NCI-H2227 (cell line): ENCODE data around the gene MYRF.

Source experiments
- DNase-seq: peaks from one replicate; lab custom pipeline; 2025; ENCODE audit not compliant: unreplicated experiment; lab: John Stamatoyannopoulos, UW

Gene MYRF

DNA sequence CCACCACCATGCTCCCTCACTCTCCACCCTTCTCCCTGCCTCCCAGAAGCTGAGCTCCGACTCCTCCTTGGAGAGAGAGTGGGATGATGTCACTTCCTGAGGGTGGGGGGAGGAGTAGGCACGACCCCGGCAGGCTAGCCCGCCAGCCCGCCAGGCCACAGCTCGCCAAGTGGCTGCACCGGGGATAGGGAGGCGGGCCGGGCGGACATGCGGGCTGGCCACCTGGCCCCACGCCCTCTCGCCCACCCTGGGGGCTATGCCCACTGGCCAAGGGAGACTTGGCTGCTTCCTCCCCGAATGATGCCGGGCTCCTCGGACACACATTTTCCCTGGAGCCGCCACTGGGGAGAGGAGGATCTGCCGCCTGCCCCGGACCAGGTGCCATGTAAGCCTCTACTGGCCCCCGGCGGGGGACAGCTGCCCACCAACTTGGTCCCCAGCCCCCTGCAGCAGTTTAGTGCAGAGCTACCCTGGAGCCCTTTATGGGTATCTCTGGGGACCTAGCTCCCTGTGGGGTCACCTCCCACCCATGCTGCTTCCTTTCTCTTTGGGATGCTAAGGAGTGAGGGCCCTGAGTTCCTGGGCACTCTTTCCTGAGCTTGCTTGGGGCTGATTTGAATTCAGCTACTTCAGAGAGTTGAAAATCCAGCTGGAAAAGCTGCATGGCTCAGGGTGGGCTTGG is 33.7 kb upstream of the MYRF start:
- DNase-seq: peak; percentile 84

DNA sequence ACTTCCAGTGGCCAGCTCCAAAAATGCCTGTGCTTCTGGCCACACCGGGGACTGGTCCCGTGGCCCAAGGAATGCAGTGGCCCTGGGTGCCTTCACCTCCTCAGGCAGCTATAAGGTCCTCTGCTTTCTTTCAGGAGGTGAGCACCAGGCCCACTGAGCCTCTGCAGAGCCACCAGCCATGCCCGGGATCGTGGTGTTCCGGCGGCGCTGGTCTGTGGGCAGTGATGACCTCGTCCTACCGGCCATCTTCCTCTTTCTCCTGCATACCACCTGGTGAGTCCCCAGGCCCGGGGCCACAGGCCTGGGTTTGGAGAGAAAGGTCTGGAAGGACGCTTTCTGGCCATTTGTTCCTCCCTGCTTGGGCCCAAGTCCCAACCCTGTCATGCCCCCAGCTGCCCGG is 32.5 kb upstream of the MYRF start:
- no peak for DNase-seq

DNA sequence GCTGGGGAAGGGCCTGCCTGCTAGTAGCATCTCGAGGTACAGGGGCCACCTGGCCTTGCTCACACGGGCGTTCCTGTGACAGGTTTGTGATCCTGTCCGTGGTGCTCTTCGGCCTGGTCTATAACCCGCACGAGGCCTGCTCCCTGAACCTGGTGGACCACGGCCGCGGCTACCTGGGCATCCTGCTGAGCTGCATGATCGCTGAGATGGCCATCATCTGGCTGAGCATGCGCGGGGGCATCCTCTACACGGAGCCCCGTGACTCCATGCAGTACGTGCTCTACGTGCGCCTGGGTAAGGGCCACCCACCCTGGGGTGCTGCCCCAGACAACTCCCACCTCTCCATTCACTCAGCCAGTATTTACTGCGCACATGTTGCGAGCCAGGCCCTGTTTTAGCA is 31.8 kb upstream of the MYRF start:
- no peak for DNase-seq

DNA sequence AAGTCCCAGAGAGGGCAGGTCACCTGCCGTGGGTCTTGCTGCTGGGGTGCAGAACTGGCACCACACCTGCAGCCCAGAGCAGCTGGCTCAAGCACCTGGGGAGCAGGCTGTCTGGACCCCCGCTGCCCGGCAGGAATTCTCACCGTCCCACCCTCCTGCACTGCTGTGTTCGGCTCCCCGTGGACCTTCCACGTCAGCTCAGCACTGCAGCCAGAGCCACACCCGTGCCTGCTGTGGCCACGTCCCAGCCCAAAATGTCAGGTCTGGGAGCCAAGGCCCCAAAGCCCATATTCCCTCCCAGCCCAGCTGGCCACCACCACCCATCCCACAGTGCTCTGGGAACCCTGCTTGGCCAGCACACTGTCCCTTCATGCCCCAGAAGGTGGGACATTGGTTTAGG is 28.0 kb upstream of the MYRF start:
- DNase-seq: no peak

DNA sequence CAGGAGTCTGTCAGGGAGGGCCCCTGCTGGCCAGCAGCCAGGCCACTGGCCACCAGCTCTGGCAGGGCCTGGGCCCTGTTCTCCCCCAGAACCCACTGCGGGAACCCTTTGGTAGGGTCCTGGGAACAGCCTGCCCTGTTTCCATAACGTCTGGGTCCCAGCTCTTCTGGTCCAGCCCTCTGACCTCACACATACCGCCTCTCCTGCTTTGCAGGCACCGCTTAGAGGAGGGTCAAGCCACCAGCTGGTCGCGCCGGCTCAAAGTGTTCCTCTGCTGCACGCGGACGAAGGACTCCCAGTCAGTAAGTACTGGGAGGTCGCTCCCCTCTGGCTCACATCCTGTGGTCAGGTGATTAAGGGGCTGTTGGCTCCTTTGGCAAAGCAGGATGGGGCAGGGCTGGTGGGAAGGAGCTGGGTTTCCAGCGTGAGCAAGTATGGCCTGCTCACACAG is 26.6 kb upstream of the MYRF start:
- no peak for DNase-seq

DNA sequence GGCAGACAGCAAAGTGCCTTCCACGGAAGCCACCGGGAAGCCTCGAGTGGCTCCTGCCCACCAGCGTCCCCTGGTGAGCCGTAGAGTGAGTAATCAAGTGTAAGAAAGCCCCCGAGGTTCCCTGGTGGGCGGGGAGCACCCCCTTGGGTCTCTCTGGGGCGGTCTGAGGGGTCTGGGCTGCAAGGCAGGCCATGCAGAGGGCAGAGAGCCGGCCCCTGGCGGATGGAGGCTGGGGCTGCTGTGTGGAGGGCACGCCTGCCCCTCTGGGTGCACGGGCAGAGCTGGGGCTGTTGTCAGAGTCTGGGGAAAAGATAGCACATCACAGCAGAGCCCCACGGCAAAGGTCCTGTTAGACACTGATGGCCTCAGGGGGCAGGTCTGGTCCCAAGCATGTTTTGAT is 25.7 kb upstream of the MYRF start:
- no peak for DNase-seq

DNA sequence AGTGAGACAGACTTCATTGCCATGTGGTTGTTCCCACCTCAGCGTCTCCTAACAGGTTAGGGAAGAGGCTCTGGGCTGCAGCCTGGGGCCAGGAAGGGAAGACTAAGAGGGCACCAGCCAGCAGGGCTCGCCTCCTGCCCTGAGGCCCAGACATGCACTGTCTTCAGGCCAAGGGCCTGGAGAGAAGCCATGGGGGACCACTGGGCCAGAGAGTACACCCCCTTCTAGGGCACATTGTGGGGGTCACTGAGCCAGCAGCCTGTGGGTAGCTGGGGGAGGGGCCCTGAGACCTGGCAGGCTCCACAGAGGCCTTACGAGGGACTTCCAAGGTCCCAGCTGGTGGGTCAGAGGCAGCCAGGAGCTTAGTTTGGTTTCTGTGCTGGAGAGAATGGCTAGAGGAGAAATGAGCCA is 25.0 kb upstream of the MYRF start:
- no peak for DNase-seq

DNA sequence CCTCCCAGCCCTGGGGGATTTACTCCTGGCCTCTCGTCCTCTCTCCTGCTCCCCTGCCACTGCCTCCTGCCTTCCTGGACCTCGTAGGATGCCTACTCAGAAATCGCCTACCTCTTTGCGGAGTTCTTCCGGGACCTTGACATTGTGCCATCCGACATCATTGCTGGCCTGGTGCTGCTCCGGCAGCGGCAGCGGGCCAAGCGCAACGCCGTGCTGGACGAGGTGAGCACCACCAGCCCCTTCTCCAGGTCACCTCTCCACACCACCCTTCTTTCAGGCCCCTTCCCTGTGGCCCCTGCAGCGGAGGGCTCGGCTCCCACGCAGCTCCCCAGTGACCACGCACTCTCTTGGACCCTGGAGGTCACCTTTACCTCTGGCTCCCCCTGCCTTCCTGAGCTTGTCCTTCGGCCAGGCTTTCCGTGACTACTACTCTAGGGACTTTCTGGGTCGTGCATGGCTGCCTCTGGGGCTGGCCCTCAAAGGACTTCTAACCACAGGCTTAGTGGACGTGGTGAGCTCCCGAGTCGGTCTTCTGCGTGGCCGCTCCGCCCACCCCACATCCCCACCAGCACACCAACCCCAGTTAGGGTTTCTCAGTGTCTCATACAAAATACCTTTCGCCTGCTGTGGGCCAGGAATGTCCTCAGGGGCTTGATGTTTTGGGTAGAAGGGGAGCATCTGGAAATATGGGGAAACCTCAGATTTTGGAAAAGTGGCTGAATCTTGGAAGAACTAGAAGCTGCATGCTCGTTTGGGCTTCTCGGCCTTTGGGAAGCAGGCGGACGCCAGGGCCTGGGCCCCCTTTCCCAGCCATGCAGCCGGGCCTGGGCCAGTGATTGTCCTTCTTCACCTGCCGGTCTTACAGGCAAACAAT is 24.1 kb upstream of the MYRF start:
- DNase-seq: no peak

DNA sequence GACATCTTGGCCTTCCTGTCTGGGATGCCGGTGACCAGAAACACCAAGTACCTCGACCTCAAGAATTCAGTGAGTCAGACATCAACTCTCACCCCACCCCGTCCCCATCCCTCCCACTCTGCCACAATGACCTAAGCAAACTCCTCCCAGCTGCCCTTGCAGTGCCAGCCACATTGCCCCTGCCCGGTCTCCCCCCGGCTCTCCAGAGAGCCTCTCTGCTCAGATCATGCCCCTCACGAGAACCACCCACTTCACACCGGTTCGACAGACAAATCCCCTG is 23.6 kb upstream of the MYRF start:
- no peak for DNase-seq

DNA sequence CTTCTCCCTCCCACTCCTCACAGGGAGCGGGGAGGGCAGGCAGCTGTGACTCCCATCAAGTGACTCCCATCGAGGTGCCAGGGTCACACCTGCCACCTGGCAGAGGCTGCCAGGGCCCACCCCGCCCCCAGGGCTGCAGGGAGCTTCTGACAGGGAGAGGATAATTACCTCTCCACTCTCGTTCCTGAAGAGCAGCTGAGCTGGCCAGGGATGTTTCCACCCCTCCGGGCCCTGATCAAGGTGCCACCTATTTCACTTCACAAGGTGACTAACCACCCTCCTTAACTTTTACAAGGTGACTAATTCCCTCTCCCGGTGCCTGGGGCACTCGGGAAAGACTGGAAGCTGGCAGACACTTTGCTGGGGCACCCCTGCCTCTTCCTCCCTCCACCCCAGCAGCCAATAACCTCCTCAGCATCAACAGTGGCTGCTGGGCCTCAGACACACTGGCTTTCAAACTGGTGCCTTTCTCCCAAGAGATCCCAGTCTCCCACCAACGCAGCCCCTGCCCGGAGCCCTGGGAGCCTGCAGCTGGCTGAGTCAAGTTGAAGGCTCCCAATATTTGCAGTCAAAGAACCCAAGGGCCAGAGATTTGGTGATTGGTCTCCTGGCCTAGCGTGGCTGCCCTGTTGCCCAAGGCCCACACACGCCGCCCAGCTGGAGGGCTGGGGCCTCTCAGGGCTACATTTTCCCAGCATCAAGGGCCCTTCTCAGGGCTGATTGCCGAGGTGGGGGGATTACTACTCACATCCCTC is 22.0 kb upstream of the MYRF start:
- peak; percentile 61 for DNase-seq

DNA sequence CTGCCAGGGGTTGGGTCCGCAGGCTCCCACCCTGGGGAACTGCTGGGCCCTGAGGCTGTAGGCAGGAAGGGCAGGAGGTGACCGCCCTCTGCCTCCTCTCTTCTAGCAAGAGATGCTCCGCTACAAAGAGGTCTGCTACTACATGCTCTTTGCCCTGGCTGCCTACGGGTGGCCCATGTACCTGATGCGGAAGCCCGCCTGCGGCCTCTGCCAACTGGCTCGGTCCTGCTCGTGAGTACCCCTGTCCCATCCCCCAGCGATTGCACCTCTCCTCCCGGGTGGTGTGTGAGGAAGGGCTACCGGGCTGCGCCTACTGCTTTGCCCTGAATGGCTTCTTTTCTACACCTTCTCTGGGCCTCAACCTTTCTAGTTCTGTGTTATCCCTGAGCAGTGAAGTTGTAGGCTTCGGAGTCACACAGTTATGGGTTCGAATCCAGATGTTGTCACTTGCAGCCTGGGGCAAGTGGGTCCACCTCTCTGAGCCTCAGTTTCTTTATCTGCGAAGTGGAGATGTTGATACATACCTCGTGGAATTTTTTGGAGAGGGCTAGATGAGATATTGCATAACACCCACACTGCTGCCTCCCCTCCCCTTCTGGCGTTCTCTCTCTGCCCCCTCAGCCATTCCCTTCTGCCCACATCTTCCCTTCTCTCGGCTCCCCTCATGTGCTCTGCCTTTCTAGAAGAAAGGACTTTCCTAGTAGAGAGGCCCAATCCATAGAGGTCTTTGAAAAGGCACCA is 21.1 kb upstream of the MYRF start:
- no peak for DNase-seq

DNA sequence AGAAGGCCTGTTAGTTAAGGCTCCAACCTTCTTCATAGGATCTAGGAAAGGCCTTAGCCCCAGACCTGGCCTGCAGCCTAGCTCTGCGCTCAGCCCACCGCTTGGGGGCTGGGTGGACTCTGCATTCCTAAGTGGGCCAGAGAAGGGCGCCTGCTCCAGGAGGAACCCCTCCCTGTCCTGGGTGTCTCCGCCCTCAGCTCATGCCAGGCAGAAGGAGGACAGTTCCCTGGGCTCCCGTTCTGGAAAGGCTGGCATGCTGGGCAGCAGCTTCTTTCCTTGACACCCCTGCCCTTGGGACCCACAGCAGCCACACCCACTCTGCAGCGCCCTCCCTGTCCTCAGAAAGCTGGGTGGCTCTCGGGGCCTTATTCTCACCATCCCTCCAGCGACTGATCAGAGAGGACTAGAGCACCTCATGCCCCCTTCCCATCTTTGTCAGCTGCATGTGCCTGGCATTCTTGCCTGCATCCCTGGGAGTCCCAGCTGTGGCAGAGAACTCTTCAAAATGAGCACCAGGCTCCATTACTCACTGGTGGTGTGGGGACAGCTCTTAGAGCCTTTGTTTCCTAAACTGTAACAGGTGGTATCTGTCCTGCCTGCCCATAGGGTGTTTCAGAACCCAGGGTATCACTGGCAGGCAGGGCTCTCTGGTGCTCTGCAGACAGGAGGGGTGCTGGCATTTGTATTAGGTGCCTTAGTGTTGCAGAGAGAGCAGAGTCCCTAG is 20.3 kb upstream of the MYRF start:
- DNase-seq: no peak

DNA sequence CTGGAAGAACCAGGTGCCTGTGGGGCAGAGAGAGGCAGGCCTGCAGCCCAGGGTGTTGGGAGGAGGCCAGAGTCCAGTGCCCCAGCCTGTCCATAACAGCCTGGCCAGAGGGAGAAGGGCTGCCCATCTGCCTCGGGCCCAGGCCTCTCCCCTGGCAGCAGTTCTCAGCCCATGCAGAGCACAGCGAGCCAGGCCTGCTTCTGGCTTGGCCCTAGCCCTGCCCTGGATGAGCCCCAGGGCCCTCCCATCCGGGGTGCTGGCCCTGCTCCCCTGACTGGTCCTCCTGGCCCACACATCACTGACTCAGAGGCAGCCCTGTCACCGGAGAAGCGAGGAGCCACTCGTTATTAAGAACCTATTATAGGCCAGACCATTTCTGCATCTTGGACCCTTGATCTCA is 19.7 kb upstream of the MYRF start:
- no peak for DNase-seq

DNA sequence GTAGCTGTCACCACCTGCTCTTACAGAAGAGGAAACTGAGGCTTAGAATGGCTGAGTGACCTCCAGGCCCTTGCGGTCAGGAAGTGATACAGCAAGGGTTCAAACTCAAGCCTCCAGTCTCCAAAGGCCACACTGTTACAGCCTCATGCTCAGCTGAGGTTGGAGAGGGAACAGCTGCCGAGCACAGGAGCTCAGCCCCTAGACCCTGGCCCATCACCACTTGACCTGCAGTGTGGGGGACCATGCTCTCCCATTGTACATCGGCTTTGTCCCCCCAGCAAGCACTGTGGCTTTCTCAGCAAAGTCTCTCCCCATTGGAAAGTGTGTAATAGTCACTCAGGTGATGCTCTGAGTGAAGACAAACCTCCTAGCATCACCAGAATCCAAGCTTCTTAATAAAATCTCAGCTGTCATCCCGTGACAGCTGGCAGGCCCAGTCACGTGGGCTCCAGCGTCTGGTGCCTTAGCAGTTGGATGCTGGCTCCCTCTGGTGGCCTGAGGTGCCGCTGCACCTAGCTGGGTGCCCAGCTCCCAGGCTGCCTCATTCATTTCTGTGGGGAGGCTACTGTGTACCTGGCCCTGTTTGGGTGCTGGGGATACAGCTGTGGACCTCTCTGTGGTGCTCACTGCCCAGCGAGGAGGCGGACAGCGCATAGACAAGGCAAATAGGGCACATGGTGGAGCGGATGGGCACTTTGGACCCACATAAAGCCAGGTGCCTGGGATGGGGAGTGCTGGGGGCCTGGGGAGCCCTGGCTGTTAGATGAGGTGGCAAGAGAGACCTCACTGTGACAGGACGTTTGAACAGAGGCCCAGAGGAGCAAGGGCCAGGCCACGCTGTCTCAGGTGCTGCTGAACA is 19.1 kb upstream of the MYRF start:
- DNase-seq: peak; percentile 90

DNA sequence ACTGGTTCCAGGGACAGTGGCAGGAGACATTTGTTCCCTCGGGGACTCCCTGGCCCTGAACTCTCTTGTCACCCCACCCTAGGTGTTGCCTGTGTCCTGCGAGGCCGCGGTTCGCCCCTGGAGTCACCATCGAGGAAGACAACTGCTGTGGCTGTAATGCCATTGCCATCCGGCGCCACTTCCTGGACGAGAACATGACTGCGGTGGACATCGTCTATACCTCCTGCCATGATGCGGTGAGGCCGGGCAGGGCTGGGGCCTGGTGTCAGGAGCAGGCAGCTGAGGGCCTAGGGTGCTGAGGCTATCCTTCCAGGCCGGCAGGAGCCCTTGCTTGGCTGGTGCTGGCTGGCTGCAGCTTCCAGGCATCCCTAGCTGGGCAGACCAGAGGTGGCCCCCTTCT is 17.7 kb upstream of the MYRF start:
- DNase-seq: no peak

DNA sequence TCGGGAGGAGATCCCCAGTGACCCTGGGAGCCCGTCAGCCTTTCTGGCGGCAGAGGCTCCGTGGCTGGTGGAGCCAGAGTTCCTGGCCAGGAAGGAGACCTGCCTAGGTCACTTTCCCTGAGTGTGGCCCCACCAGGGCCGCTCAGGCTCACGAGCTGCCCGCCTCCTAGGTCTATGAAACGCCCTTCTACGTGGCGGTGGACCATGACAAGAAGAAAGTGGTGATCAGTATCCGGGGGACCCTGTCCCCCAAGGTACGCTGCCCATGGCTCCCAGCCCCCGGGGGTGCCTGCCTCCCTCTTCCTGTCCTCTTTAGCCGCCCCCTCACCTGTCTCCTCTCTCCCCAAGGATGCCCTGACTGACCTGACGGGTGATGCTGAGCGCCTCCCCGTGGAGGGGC is 17.0 kb upstream of the MYRF start:
- DNase-seq: no peak

DNA sequence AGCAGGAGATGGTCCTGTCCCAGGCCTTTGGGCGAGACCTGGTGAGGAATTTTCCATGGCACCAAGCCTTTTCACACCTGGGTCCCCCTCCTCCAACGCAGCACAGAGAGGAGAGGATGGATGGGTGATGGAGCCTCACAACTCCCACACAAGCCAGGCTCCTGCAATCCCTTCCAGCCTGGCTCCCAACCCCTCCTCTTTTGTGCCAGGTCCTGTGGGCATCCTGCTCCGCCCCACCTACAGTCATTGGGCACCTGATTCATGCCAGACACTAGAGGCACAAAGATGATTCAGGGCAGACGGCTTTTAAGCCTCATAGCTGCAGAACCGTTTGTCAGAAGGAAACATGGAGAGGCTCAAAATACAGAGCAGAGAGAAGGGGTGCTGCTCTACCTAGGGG is 16.1 kb upstream of the MYRF start:
- DNase-seq: no peak

DNA sequence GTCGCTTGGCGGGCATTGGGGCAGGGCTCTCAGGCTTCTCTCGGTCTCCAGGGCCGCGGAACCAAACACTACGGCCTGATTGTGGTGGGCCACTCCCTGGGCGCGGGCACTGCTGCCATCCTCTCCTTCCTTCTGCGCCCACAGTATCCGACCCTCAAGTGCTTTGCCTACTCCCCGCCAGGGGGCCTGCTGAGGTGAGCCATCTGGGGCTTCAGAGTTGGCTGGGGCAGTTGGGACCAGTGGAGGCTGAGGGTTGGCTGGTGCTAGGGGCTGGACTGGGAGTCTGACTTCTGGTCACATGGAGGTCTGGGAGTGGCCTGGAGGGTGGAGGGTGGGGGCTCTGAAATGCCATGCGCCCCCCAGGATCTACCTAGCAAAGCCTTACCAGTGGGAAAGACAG is 15.3 kb upstream of the MYRF start:
- DNase-seq: no peak

DNA sequence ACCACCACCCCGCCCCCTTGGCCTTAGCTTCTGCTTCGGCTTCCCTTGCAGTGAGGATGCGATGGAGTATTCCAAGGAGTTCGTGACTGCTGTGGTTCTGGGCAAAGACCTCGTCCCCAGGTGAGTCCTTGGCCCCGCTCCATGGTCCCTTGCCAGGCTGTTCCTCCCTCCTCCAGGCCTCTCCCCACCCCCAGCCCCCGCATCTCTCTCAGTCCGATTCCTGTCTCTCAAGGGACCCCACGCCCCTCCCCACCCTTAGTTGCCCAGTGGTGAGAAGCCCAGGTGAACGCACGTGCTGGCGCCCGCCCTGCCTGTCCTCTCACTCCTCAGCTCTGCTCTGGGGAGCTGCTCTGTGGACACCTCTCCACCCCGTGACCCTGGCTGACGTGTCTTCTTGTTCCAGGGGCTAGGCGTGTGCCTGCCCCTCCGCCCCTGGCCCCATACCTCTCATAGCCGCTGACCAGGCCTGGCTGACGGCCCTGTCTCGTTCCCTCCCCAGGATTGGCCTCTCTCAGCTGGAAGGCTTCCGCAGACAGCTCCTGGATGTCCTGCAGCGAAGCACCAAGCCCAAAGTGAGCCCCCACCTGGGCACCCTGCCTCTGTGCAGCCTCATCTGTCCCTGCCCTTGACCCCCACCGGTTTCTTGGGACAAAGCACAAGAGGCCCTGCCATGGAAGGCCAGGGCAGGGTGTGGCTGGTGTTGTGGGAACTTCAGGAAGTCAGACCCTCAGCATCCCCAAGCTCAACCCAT is 14.6 kb upstream of the MYRF start:
- no peak for DNase-seq
